NB4 (cell line): ENCODE measurements around the gene EIF5A.

ENCODE experiments used
- DNase-seq: peaks from one replicate; pipeline ENCODE4 v3.0.0; 2010; ENCODE audit warnings: low read depth
- H3K4me3 ChIP-seq: one replicate; pipeline ENCODE4 v1.5.1; 2011; ENCODE audit warnings: mild to moderate bottlenecking, low read depth, low read length, moderate library complexity
- MYC ChIP-seq: IDR thresholded peaks from 2 replicates; pipeline ENCODE4 v1.6.1; 2011; ENCODE audit warnings: low read depth, low read length
- POLR2A ChIP-seq: IDR thresholded peaks from 2 replicates; pipeline ENCODE4 v1.6.1; 2011; ENCODE audit warnings: mild to moderate bottlenecking; ENCODE audit not compliant: insufficient read length; ENCODE audit errors: extremely low read depth
- TF ChIP-seq, protein P1 (sequence below): IDR thresholded peaks from one replicate; pipeline ENCODE4 v1.5.1; 2012; ENCODE audit warnings: low read depth, low read length
- TF ChIP-seq, protein P2 (sequence below): IDR thresholded peaks from 2 replicates; pipeline ENCODE4 v1.6.1; 2011; ENCODE audit warnings: low read depth, low read length

EIF5A gene

DNA sequence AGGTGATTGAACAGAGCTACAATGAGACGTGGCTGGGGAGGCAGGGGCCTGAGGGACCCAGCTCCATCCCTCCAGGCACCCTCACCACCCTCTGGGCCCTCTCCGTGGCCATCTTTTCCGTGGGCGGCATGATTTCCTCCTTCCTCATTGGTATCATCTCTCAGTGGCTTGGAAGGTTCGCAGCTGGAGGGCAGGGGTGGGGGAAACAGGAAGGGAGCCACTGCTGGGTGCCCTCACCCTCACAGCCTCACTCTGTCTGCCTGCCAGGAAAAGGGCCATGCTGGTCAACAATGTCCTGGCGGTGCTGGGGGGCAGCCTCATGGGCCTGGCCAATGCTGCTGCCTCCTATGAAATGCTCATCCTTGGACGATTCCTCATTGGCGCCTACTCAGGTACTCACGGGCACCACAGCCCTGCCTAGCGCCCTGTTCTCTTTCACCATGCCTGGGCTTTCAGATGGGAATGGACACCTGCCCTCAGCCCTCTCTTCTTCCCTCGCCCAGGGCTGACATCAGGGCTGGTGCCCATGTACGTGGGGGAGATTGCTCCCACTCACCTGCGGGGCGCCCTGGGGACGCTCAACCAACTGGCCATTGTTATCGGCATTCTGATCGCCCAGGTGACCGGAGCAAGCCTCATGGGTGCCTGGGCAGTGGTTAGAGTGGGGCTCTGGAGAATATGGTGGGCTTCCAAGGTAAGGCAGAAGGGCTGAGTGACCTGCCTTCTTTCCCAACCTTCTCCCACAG is 23.8 kb upstream of the EIF5A start:
- no peak overlapping the region for H3K4me3 ChIP-seq
- DNase-seq, result peak; percentile 23

DNA sequence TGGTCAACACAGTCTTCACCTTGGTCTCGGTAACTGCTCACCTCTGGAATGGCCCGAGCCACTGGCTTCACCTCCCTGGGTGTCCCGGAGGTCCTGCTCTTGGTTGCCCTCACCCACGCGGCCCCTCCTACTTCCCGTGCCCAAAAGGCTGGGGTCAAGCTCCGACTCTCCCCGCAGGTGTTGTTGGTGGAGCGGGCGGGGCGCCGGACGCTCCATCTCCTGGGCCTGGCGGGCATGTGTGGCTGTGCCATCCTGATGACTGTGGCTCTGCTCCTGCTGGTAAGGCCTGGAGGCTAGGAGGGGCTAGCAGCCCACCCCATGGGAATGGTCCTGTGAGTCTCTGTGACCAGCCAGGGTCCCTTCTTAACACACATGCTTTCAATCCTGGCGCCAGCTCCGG is 22.5 kb upstream of the EIF5A start:
- no peak for DNase-seq
- no peak overlapping the region for H3K4me3 ChIP-seq
- TF ChIP-seq POLR2A, result no peak
- TF ChIP-seq, protein P1, sequence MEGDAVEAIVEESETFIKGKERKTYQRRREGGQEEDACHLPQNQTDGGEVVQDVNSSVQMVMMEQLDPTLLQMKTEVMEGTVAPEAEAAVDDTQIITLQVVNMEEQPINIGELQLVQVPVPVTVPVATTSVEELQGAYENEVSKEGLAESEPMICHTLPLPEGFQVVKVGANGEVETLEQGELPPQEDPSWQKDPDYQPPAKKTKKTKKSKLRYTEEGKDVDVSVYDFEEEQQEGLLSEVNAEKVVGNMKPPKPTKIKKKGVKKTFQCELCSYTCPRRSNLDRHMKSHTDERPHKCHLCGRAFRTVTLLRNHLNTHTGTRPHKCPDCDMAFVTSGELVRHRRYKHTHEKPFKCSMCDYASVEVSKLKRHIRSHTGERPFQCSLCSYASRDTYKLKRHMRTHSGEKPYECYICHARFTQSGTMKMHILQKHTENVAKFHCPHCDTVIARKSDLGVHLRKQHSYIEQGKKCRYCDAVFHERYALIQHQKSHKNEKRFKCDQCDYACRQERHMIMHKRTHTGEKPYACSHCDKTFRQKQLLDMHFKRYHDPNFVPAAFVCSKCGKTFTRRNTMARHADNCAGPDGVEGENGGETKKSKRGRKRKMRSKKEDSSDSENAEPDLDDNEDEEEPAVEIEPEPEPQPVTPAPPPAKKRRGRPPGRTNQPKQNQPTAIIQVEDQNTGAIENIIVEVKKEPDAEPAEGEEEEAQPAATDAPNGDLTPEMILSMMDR, result no peak
- TF ChIP-seq, protein P2, sequence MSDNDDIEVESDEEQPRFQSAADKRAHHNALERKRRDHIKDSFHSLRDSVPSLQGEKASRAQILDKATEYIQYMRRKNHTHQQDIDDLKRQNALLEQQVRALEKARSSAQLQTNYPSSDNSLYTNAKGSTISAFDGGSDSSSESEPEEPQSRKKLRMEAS, result no peak
- TF ChIP-seq MYC, result no peak

More for the DNA sequence above, 23.8 kb upstream of the EIF5A start:
- no peak for TF ChIP-seq MYC
- TF ChIP-seq, protein P2, result no peak
- TF ChIP-seq, protein P1, result no peak
- no peak for TF ChIP-seq POLR2A

DNA sequence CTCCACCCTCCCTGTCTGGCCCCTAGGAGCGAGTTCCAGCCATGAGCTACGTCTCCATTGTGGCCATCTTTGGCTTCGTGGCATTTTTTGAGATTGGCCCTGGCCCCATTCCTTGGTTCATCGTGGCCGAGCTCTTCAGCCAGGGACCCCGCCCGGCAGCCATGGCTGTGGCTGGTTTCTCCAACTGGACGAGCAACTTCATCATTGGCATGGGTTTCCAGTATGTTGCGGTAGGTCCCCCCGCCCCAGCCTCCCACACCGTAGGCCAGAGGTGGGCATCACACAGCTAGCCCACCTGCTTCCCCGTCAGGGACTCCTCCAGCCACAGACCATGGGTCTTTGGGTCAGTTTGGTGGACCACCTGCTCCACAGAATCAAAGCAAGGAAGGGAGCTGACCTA is 21.7 kb upstream of the EIF5A start:
- H3K4me3 ChIP-seq, result no peak overlapping the region
- DNase-seq, result no peak
- TF ChIP-seq, protein P1, result no peak

DNA sequence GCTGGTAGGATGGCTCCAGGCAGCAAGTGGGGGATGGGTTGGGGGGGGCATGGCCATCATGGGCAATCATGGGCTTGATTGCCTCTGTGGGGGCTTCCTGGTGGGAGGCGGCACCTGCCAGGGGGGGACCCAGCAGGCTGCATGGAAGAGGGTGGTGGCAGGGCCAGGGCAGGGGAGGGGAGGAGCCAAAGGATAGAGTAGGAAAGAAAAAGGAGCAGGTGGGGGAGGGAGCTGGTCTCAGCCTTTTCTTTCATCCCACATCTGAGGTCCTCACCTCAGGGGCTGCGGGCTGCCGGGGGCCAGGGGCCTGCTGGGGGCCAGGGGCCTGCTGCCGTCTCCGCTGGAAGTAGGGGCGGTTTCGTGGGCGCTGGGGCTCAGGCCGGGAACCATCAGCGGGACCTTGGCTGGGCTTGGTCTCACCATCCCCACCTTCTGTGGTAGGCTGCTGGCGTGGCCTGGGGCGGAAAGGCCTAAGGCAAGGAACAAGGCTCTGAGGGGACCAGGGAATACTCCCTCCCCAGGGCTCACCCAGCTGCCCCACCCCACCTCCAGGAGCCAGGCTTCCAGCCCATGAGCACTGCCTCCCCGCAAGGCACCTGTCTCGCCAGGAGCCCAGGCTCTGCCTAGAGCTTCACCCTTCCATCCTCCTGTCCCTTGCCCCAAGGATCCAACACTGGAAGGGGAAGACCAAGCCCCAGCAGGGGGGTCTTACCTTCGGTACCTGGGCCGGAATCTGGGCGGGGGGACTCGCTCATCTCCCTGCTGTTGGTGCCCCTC is 18.0 kb upstream of the EIF5A start:
- TF ChIP-seq, protein P2, result no peak
- TF ChIP-seq MYC (no peak), POLR2A (no peak)
- TF ChIP-seq, protein P1, result no peak
- no peak for DNase-seq
- H3K4me3 ChIP-seq, result no peak overlapping the region

DNA sequence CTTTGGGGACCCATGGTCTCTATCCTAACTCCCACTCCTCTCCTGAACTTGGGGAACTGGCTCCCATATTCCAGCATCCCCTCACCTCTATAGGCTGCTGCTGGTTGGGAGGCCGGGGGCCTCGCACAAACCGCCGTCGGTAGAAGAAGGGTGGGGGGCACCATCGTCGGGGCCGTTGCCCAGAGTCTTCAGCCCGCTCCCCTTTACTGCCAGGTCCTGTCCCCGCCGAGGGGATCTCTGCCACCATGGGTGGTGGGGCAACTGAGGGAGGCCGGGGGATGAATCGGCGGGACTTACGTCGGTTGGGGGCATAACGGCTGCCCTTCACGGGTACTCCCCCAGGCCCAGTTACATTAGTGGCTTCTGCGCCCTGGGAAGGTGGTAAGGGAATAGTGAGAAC is 17.3 kb upstream of the EIF5A start:
- H3K4me3 ChIP-seq, result no peak overlapping the region
- TF ChIP-seq POLR2A (no peak), MYC (no peak)
- TF ChIP-seq, protein P2, result no peak
- TF ChIP-seq, protein P1, result no peak
- no peak for DNase-seq
